HG03108 (cell line): ENCODE results near the gene MLH1.
"Not testable (repeated sequence)": the region's sequence is repeated elsewhere in the genome, so short reads cannot be mapped to it uniquely, and the experiment has no call there.

Source experiments
- ATAC-seq: cut with Tn5 transposase; IDR thresholded peaks from one replicate; pipeline ENCODE4 v1.9.1; 2021; ENCODE audit warnings: moderate library complexity; ENCODE audit not compliant: unreplicated experiment

The MLH1 gene

GRCh38 chr3:37031096-37031682 is 37.9 kb downstream of the MLH1 start:
- no peak for ATAC-seq

DNA sequence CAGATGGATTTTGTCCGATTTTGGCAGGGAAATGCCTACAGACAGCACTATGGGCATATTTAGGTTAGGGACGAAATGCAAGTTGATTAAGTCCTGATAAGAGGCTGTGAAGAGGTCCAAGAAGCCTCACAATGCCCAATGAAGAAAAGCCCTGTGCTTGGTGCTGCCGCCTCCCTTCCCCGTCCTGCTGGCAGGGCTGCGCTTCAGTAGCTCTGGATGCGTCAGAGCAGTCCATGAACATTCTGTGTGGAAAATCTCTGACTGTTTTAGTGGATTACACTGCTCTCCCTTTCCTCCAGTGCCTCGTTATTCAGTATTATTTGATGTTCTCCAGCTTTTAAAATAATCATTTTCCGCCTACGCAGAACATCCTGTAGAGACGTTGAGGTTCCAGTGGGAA is 39.6 kb downstream of the MLH1 start:
- ATAC-seq: no peak

- no peak for ATAC-seq
Measured at GRCh38 chr3:37037352-37037751, 44.0 kb downstream of the MLH1 start.

DNA sequence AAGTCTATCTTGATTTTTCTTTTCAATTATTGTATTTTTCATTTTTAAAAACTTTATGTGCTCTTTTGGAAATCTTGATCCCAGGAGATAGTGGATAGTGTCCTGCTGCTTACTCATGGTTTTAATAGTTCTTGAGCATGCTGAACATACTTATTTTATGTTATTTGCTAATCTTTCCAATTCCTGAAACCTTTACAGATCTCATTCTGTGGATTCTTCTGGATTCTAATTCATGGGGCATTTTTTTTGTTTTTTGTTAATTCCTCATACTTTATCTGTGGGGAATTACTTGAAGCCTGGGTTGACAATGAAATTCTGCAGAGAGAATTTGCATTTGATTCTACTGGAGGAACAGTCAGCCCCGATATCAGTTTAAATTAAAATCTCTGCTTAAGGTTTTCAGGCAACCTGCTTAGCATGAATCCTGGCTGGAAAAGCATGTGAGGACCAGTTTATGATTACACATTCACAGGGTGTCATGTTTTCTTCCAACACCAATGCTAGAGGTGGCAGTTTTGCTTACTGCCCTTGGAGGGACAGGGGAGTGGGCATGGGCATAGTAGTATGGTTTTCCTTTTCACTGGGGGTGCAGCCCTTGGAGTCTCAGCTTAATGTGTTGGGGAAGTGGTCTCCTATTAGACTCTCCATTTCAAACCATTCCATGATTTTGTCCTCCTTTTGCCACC is 46.0 kb downstream of the MLH1 start:
- no peak for ATAC-seq

GRCh38 chr3:37040231-37040630 is 46.9 kb downstream of the MLH1 start:
- ATAC-seq: no peak

- no peak for ATAC-seq
Measured at GRCh38 chr3:37041546-37042195, 48.4 kb downstream of the MLH1 start.

- ATAC-seq: not testable (repeated sequence)
Measured at GRCh38 chr3:37042712-37043111, 49.4 kb downstream of the MLH1 start.

DNA sequence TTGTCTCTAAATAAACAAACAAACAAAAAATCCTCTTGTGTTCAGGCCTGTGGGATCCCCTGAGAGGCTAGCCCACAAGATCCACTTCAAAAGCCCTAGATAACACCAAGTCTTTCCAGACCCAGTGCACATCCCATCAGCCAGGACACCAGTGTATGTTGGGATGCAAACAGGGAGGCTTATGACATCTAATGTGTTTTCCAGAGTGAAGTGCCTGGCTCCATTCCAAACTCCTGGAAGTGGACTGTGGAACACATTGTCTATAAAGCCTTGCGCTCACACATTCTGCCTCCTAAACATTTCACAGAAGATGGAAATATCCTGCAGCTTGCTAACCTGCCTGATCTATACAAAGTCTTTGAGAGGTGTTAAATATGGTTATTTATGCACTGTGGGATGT is 57.0 kb downstream of the MLH1 start:
- ATAC-seq: no peak

DNA sequence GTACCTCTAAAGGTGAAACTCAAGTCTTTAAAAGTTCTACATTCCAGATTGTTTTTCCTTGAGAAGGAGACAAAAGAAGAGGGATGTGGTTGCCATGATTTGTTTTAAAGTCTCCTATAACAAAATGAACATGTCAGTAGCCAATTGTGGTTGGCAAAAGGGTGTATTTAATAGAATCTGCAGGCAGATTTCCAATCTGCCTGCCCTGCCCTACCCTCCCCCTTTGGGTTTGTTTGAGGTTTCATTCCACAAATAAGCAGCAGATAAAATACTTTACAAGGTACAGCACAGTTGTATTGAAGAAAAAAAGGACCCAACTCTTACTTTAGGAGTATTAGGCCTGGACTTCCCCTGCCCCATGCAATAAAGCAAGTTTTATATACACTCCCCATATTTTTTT is 59.5 kb downstream of the MLH1 start:
- ATAC-seq: no peak

DNA sequence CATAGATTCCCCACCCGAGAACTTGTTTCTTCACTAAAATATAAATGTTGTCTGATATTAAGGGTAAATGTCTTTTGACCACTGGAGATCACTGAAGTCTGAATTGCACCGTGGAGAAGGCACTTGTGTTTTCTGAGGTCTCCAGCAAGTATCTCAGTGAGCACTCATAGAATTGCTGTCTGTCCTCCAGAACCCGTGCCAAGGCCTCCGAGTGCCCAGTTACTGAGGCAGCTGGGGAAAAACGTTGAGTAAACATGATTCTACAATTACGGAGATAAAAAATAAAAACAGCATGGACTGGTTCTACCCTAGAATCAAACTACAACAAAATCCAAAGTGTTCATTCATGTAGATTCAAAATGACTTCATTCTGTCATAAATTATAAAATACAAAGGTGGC is 60.0 kb downstream of the MLH1 start:
- ATAC-seq: no peak

- no peak for ATAC-seq
Measured at GRCh38 chr3:37053753-37054152, 60.4 kb downstream of the MLH1 start.

DNA sequence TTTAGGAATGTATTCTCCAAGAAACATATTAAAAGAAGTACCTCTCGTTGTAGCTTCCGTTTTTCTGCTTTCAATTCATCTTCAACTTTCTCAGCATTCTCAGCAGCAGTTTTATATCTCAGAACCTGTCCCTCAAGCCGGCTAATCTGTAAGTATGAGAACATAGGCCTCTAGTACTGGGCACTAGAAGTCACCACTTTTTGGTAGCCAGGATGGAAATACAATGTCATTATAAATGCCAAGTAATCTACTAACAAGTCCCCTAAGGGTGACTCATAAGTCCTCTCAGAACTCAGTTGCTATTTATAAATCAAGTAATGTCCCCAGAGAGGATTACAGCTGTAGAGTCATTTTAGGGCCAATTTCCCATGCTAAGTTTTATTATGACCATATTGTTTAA is 61.1 kb downstream of the MLH1 start:
- ATAC-seq: peak; percentile 84

DNA sequence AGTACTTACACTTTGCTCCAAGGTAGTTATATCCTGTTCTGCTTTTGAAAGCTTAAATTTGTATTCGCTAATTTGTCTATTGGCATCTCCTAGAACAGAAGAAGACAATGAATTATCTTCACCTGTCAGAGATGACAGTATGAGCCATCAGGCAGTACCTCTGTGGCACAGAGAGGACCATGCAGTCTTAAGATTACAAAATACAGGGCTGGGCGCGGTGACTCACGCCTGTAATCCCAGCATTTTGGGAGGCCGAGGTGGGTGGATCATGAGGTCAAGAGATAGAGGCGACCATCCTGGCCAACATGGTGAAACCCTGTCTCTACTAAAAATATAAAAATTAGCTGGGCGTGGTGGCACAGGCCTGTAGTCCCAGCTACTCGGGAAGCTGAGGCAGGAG is 61.8 kb downstream of the MLH1 start:
- ATAC-seq: not testable (repeated sequence)

DNA sequence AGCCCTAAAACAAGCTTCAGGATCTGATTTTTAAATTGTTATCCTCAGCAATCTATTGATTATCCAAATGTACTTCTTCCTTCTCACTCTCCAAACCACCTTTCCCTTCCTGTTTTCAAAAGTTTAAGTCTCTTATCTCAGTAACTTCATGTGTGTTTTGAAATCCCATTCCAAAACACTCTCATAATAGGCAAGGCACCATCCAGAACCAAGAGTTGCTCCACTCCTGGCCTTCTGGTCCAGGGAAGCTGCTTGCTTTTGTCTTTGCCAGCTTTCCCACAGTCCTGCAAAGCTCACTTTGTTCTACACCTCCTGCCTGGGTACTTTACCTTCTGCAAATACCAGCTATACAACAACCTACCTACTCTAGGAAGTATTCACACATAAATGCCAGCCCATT is 63.5 kb downstream of the MLH1 start:
- no peak for ATAC-seq

DNA sequence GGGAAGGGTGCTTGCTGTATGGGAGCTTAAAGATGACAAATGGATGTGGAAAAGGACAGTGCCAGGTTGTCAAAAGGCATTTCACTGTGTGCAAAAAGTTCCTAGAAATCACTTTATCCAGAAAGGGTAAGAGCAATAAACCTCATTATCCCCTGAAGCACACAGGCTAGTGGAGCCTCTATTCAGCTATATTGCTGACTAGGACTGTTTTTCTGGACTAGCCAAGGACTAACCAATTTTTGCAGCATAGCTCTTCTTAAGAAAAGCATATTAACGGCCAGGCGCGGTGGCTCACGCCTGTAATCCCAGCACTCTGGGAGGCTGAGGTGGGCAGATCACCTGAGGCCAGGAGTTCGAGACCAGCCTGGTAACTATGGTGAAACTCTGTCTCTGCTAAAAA is 64.8 kb downstream of the MLH1 start:
- no peak for ATAC-seq

GRCh38 chr3:37064747-37065146 is 71.4 kb downstream of the MLH1 start:
- ATAC-seq: no peak

- ATAC-seq: no peak
Measured at GRCh38 chr3:37067577-37067976, 74.3 kb downstream of the MLH1 start.

GRCh38 chr3:37068031-37068430 is 74.7 kb downstream of the MLH1 start:
- ATAC-seq: no peak

DNA sequence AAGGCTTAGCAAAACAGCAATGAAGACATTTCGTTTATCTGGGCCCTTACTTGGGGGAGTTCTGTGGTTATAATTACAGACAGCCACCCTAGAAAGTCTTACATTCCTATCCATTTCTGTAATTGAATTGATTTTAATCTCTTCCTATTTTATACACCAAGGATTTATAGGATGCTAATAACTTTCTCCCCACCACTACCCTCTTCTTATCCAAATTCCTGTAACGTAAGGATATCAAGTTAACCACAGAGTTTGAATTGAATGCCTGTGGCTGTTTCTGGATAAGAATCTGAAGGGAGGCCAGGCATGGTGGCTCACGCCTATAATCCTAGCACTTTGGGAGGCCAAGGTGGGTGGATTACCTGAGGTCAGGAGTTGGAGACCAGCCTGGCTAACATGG is 78.6 kb downstream of the MLH1 start:
- ATAC-seq: no peak

DNA sequence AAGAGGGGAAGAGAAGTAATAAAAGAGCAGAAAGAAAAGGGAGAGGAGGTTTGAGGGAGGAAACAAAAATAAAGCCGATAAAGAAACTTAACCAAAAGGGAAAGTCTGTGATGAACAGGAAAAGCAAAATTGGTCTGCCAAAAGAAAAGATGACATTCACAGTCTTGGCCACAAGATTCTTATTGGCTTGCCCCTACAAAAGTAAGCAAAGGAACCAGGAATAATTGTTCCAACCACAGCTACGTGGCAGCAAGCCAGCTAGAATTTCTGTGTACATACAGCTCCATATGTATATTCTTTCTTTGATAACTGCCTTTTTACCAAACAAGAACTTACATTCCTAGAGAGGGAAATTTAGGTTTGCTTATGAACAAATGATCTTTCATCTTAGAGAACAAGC is 79.6 kb downstream of the MLH1 start:
- ATAC-seq: no peak

GRCh38 chr3:37074178-37074577 is 80.9 kb downstream of the MLH1 start:
- ATAC-seq: no peak

DNA sequence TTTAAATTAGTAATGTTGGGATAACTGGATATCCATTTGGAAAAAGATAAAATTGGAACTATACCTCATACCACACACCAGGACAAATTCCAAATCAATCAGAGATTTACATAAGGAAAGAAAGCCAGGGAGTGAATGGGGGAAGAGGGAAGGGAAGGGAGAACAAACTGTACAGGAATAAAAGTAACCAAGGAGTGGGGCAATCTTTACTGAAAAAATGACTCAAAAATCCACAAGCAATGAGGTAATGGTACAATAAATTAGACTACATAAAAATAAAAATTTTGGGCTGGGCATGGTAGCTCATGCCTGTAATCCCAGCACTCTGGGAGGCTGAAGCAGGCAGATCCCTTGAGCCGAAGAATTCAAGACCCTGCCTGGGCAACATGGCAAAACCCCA is 82.6 kb downstream of the MLH1 start:
- ATAC-seq: no peak

GRCh38 chr3:37082317-37082716 is 89.0 kb downstream of the MLH1 start:
- ATAC-seq: no peak
